GM12878 (cell line): Measurements from ENCODE around the gene CYBC1. TPM values are rescaled to one million over a fixed set of nuclear protein-coding genes. Genes with fewer than 3 reads are reported as not detected.

Experiments used
- ATAC-seq: fragments of 200-7000 bp; cut with Tn5 transposase; 3 replicates; pipeline ENCODE4 v1.9.1; 2020; ENCODE audit warnings: mild to moderate bottlenecking, moderate library complexity
- BruUV-seq: library from RNA; stranded (reverse); fragments of 400-500 nt; replicated peaks from 2 replicates; lab custom pipeline; 2021; lab: Mats Ljungman, UMichigan
- CTCF ChIA-PET: fragments of 300-600 bp; sonication (Branson Sonifier 250); formaldehyde crosslinking; extraction: SDS; loops from one replicate; lab custom pipeline; 2021; ENCODE audit warnings: inconsistent platforms; lab: Yijun Ruan, JAX
- POLR2A ChIA-PET: fragments of 350-600 bp; formaldehyde crosslinking; extraction: SDS; loops from one replicate; lab custom pipeline; 2021; ENCODE audit warnings: inconsistent platforms; lab: Charles Lee
- RAD21 ChIA-PET: fragments of 300-600 bp; sonication (Branson Sonifier 250); formaldehyde crosslinking; loops from one replicate; lab custom pipeline; 2023; ENCODE audit warnings: antibody characterized with exemption; ENCODE audit not compliant: unreplicated experiment; lab: Charles Lee
- SMC1A ChIA-PET: fragments of 300-600 bp; sonication (Branson Sonifier 250); formaldehyde crosslinking; loops from one replicate; lab custom pipeline; 2023; ENCODE audit not compliant: unreplicated experiment, uncharacterized antibody; lab: Charles Lee
- DNase-seq: peaks from one replicate; pipeline ENCODE4 v3.0.0-alpha.2; 2011; ENCODE audit warnings: low read depth, low spot score
- FAIRE-seq: peaks from 3 replicates; lab custom pipeline; 2011; peaks lifted over from hg19 to GRCh38; lab: Jason Lieb, UNC
- H2AFZ ChIP-seq: 2 replicates; pipeline ENCODE4 v1.6.0; 2011; ENCODE audit warnings: low read depth, low read length, control low read depth; ENCODE audit not compliant: control insufficient read depth
- H3K27ac ChIP-seq: 2 replicates; pipeline ENCODE4 v1.5.1; 2011; ENCODE audit warnings: control low read depth; ENCODE audit not compliant: control insufficient read depth, insufficient read depth
- H3K27me3 ChIP-seq, 2 experiments: replicated peaks in 1 of 2; 2 replicates each; pipeline versions ENCODE4 v1.6.0 to v1.6.1; 2011; ENCODE audit warnings: low read length in 1 of 2; ENCODE audit not compliant: control insufficient read depth in 2 of 2, insufficient read depth in 2 of 2
- H3K36me3 ChIP-seq, 2 experiments: 2 replicates each; pipeline ENCODE4 v1.5.1; 2011; ENCODE audit warnings: low read length in 1 of 2; ENCODE audit not compliant: control insufficient read depth in 2 of 2, insufficient read depth in 2 of 2
- H3K4me1 ChIP-seq: 2 replicates; pipeline ENCODE4 v1.6.1; 2011; ENCODE audit warnings: mild to moderate bottlenecking, low read length, moderate library complexity, mixed read lengths; ENCODE audit not compliant: control insufficient read depth, insufficient read depth
- H3K4me2 ChIP-seq: 2 replicates; pipeline ENCODE4 v1.6.0; 2011; ENCODE audit warnings: control low read depth; ENCODE audit not compliant: control insufficient read depth, insufficient read depth
- H3K4me3 ChIP-seq: fragments of 200-600 bp; sonication (generic); 2 replicates; pipeline ENCODE4 v1.5.1; 2016
- H3K79me2 ChIP-seq: 2 replicates; pipeline ENCODE4 v1.6.0; 2011; ENCODE audit warnings: low read length; ENCODE audit not compliant: control insufficient read depth, insufficient read depth
- H3K9ac ChIP-seq: 2 replicates; pipeline ENCODE4 v1.8.0; 2011; ENCODE audit warnings: low read length, control low read depth, mixed read lengths; ENCODE audit not compliant: control insufficient read depth, insufficient read depth
- H3K9me3 ChIP-seq: replicated peaks from 3 replicates; pipeline ENCODE4 v1.5.1; 2011; ENCODE audit warnings: mild to moderate bottlenecking, low read length; ENCODE audit not compliant: control insufficient read depth, insufficient read depth
- H4K20me1 ChIP-seq: 2 replicates; pipeline ENCODE4 v1.6.0; 2011; ENCODE audit not compliant: control insufficient read depth, insufficient read depth
- CBX5 ChIP-seq: sonication (generic); IDR thresholded peaks from 2 replicates; pipeline ENCODE4 v1.6.1; 2016; ENCODE audit warnings: low read depth, moderate library complexity, mild to moderate bottlenecking, inconsistent platforms
- FOXK2 ChIP-seq: fragments of 450-650 bp; IDR thresholded peaks from 2 replicates; pipeline ENCODE4 v1.6.1; 2017; ENCODE audit warnings: mild to moderate bottlenecking, moderate library complexity
- MEF2B ChIP-seq: fragments of 450-650 bp; IDR thresholded peaks from 2 replicates; pipeline ENCODE4 v1.6.1; 2018; ENCODE audit warnings: mild to moderate bottlenecking, moderate library complexity; ENCODE audit not compliant: partially characterized antibody, poor library complexity, severe bottlenecking
- MYC ChIP-seq: IDR thresholded peaks from 2 replicates; pipeline ENCODE4 v1.6.1; 2011; ENCODE audit warnings: mild to moderate bottlenecking, low read length, moderate library complexity, inconsistent platforms; ENCODE audit not compliant: insufficient read depth, insufficient replicate concordance, insufficient read length, severe bottlenecking
- NR2F1 ChIP-seq: fragments of 450-650 bp; conservative IDR thresholded peaks from 2 replicates; pipeline ENCODE4 v1.6.1; 2017; ENCODE audit warnings: mild to moderate bottlenecking
- NRF1 ChIP-seq: conservative IDR thresholded peaks from 2 replicates; pipeline ENCODE4 v1.6.1; 2011; ENCODE audit warnings: mild to moderate bottlenecking, low read depth, low read length, improper control_type of control experiment
- PAX8 ChIP-seq: fragments of 450-650 bp; IDR thresholded peaks from 2 replicates; pipeline ENCODE4 v1.6.1; 2017; ENCODE audit warnings: mild to moderate bottlenecking, moderate library complexity
- RAD21 ChIP-seq: IDR thresholded peaks from 2 replicates; pipeline ENCODE4 v1.6.1; 2011; ENCODE audit warnings: mild to moderate bottlenecking, low read depth, low read length, moderate library complexity; ENCODE audit not compliant: insufficient read depth
- RAD51 ChIP-seq: fragments of 450-650 bp; IDR thresholded peaks from 2 replicates; pipeline ENCODE4 v1.6.1; 2016; ENCODE audit warnings: moderate library complexity, mild to moderate bottlenecking, inconsistent platforms
- RELA ChIP-seq: fragments of 450-650 bp; IDR thresholded peaks from 2 replicates; pipeline ENCODE4 v1.8.0; 2014; ENCODE audit warnings: borderline replicate concordance; ENCODE audit not compliant: partially characterized antibody
- SMARCA5 ChIP-seq: fragments of 450-650 bp; IDR thresholded peaks from 2 replicates; pipeline ENCODE4 v1.6.1; 2017; ENCODE audit warnings: mild to moderate bottlenecking
- STAT1 ChIP-seq: fragments of 450-650 bp; conservative IDR thresholded peaks from 2 replicates; pipeline ENCODE4 v1.6.1; 2014; ENCODE audit warnings: antibody characterized with exemption, mild to moderate bottlenecking
- SUPT20H ChIP-seq: IDR thresholded peaks from 2 replicates; pipeline ENCODE4 v1.6.1; 2011; ENCODE audit warnings: low read depth, mild to moderate bottlenecking, low read length, moderate library complexity, borderline replicate concordance; ENCODE audit not compliant: control insufficient read depth
- SUZ12 ChIP-seq: fragments of 200-600 bp; sonication (generic); IDR thresholded peaks from one replicate; pipeline ENCODE4 v1.6.1; 2018; ENCODE audit warnings: antibody characterized with exemption, mild to moderate bottlenecking; ENCODE audit not compliant: unreplicated experiment
- ZNF217 ChIP-seq: fragments of 450-650 bp; IDR thresholded peaks from 2 replicates; pipeline ENCODE4 v1.6.1; 2017; ENCODE audit warnings: antibody characterized with exemption, mild to moderate bottlenecking
- WGBS: methylation state at CpG from one replicate; pipeline ENCODE4 v1.1.6; 2016; ENCODE audit warnings: low lambda C conversion rate; ENCODE audit not compliant: insufficient replicate concordance, insufficient coverage; ENCODE audit errors: missing lambda C conversion rate; 5-methylcytosine and 5-hydroxymethylcytosine counted together
- in situ Hi-C: fragments of 300-500 bp; cut with MboI; formaldehyde crosslinking; loops from 9 replicates; pipeline ENCODE4 v1.14.3; 2018; ENCODE audit warnings: mixed read lengths
- intact Hi-C: fragments of 100-400 bp; cut with micrococcal nuclease; formaldehyde crosslinking; loops from one replicate; pipeline ENCODE4 v1.14.2; 2022; ENCODE audit not compliant: unreplicated experiment
- polyA plus RNA-seq, 11 experiments: library from polyadenylated mRNA; depleted of rRNA in 4 of 11; unstranded in 6 of 11; stranded (reverse) in 5 of 11; fragments of >200 nt; fragmentation: Nextera tagmentation in 4 of 11; fragmentation: Illumina TruSeq in 1 of 11; extraction: Ambion mirVana in 4 of 11; extraction: Trizol in 1 of 11; gene quantifications; 1 replicate in 1 of 11; 2 replicates in 10 of 11; pipeline versions ENCODE4 v1.2.1 to v1.2.3, GENCODE V29; 2011 to 2016; ENCODE audit warnings: inconsistent platforms in 2 of 11, missing spikeins in 2 of 11, low read depth in 1 of 11
- total RNA-seq, 4 experiments: library from RNA; depleted of rRNA in 3 of 4; stranded (reverse); fragments of >200 nt in 3 of 4; fragmentation: Illumina TruSeq in 1 of 4; extraction: Trizol in 1 of 4; gene quantifications; 2 replicates each; pipeline versions ENCODE4 v1.2.1 to v1.2.3, GENCODE V29; 2013 to 2021
- TF ChIP-seq, protein P1 (sequence below): fragments of 150-350 bp; IDR thresholded peaks from 2 replicates; pipeline ENCODE4 v1.6.1; 2016; ENCODE audit warnings: low read depth, low read length

The CYBC1 gene
- total and polyA plus RNA-seq, 10 of the 15 experiments (the other 5 are each of a cell fraction or from before 2014, with no cell fraction given) = 4.2 to 162 (median 133) TPM

DNA sequence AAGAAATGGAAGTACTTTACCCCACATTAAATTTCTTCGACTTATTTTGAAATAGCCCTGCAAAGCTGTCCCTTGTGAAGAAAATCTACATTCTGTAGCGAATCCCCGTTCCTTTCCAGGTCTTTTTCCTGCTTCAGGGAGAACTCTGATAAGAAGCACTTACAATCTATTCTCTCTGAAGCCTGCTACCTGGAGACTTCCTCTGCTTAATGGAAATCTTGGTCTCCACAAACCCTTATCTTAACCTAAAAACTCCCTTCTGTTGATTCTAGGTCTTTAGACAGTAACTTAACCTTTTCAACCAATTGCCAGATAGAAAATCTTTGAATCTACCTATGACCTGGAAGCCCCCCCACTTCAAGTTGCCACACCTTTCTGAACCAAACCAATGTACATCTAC lies 1.6 kb upstream of the CYBC1 start:
- H3K27me3 ChIP-seq = no peaks in the 10 kb centered on the region
- peaks cover 1 to 4% of the 10 kb centered on the region in 2 experiments; a peak in 2 of 4 replicates for H3K36me3 ChIP-seq
- intact Hi-C loops = no loop called here
- no peak overlapping the region for H3K9ac ChIP-seq
- SMC1A ChIA-PET = no interaction called here
- TF ChIP-seq FOXK2 = no peak
- no peak for TF ChIP-seq NRF1
- TF ChIP-seq RAD21 = no peak
- no peak for TF ChIP-seq PAX8
- TF ChIP-seq RAD51 = no peak
- TF ChIP-seq CBX5 = no peak
- no peak for TF ChIP-seq SUZ12
- no peak for TF ChIP-seq SUPT20H
- no peak for TF ChIP-seq RELA
- no peak for TF ChIP-seq MYC
- no peak for TF ChIP-seq NR2F1
- no peak for TF ChIP-seq STAT1
- no peak for TF ChIP-seq MEF2B
- TF ChIP-seq, protein P1, sequence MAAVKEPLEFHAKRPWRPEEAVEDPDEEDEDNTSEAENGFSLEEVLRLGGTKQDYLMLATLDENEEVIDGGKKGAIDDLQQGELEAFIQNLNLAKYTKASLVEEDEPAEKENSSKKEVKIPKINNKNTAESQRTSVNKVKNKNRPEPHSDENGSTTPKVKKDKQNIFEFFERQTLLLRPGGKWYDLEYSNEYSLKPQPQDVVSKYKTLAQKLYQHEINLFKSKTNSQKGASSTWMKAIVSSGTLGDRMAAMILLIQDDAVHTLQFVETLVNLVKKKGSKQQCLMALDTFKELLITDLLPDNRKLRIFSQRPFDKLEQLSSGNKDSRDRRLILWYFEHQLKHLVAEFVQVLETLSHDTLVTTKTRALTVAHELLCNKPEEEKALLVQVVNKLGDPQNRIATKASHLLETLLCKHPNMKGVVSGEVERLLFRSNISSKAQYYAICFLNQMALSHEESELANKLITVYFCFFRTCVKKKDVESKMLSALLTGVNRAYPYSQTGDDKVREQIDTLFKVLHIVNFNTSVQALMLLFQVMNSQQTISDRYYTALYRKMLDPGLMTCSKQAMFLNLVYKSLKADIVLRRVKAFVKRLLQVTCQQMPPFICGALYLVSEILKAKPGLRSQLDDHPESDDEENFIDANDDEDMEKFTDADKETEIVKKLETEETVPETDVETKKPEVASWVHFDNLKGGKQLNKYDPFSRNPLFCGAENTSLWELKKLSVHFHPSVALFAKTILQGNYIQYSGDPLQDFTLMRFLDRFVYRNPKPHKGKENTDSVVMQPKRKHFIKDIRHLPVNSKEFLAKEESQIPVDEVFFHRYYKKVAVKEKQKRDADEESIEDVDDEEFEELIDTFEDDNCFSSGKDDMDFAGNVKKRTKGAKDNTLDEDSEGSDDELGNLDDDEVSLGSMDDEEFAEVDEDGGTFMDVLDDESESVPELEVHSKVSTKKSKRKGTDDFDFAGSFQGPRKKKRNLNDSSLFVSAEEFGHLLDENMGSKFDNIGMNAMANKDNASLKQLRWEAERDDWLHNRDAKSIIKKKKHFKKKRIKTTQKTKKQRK = no peak
- no peak for TF ChIP-seq ZNF217
- TF ChIP-seq SMARCA5 = no peak
- TF ChIP-seq, all 136 proteins: peak for 0
- no peak for ATAC-seq
- Histone ChIP-seq H3K79me2 (peaks cover 36% of the 10 kb centered on the region), H3K4me1 (peaks cover 4% of the 10 kb centered on the region), H4K20me1 (no peaks in the 10 kb centered on the region; the same call in 1 of the 2 replicates), H3K9me3 (no peaks in the 10 kb centered on the region; the same call in 2 of the 3 replicates), H2AFZ (no peak overlapping the region), H3K4me3 (no peak overlapping the region), H3K27ac (no peak overlapping the region), H3K4me2 (no peak overlapping the region)
- in situ Hi-C loops = no loop called here
- no peak for DNase-seq
- WGBS = 100% methylated on average over 3 of the region's 3 CpGs
- FAIRE-seq = no peak
- BruUV-seq = no TSS peak
- POLR2A ChIA-PET = interaction anchor here (1.5 kb wide), 1 partner anchor 21 kb away, joined by 3 read pairs; no protein-coding TSS in a partner anchor
- CTCF ChIA-PET = interaction anchor here (1.3 kb wide), 1 partner anchor 28 kb away, joined by 3 read pairs; no protein-coding TSS in a partner anchor
- RAD21 ChIA-PET = no interaction called here
